DND-41 (cell line): ENCODE results near the gene WDR81.
"Not testable (repeated sequence)": the region's sequence is repeated elsewhere in the genome, so short reads cannot be mapped to it uniquely, and the experiment has no call there.

ENCODE experiments used
- ATAC-seq: fragments of 200-7000 bp; cut with Tn5 transposase; 3 replicates; pipeline ENCODE4 v1.9.1; 2021; ENCODE audit warnings: low read depth; ENCODE audit not compliant: insufficient read depth
- DNase-seq: peaks from one replicate; pipeline ENCODE4 v3.0.0-alpha.2; 2020
- H2AFZ ChIP-seq: 2 replicates; pipeline ENCODE4 v1.6.0; 2012; ENCODE audit warnings: low read depth, low read length
- H3K27ac ChIP-seq: 2 replicates; pipeline ENCODE4 v1.5.1; 2012; ENCODE audit warnings: low read length, inconsistent platforms
- H3K27me3 ChIP-seq: fragments of 200-600 bp; sonication (generic); 2 replicates; pipeline ENCODE4 v1.6.0; 2012; ENCODE audit warnings: low read length, mild to moderate bottlenecking, inconsistent platforms; ENCODE audit not compliant: insufficient read depth, poor library complexity
- H3K36me3 ChIP-seq: 2 replicates; pipeline ENCODE4 v1.5.1; 2012; ENCODE audit warnings: low read length, inconsistent platforms; ENCODE audit not compliant: insufficient read depth
- H3K4me1 ChIP-seq: 2 replicates; pipeline ENCODE4 v1.5.1; 2012; ENCODE audit warnings: mild to moderate bottlenecking, low read length; ENCODE audit not compliant: insufficient read depth
- H3K4me2 ChIP-seq: 2 replicates; pipeline ENCODE4 v1.6.0; 2012; ENCODE audit warnings: mild to moderate bottlenecking, moderate library complexity, low read length, inconsistent platforms; ENCODE audit not compliant: insufficient read depth
- H3K4me3 ChIP-seq, 2 experiments: fragments of 200-600 bp in 1 of 2; shearing (Covaris generic) in 1 of 2; 2 replicates each; pipeline ENCODE4 v1.5.1; 2012 to 2016; ENCODE audit warnings: inconsistent platforms in 2 of 2, low read length in 2 of 2, mild to moderate bottlenecking in 2 of 2, low read depth in 1 of 2, moderate library complexity in 1 of 2
- H3K79me2 ChIP-seq: 2 replicates; pipeline ENCODE4 v1.6.0; 2012; ENCODE audit warnings: low read length, inconsistent platforms; ENCODE audit not compliant: insufficient read depth
- H3K9ac ChIP-seq: 2 replicates; pipeline ENCODE4 v1.6.0; 2012; ENCODE audit warnings: low read depth, mild to moderate bottlenecking, inconsistent platforms, low read length, moderate library complexity
- H3K9me3 ChIP-seq: 2 replicates; pipeline ENCODE4 v1.5.1; 2012; ENCODE audit warnings: low read length, moderate library complexity, mild to moderate bottlenecking, inconsistent platforms; ENCODE audit not compliant: insufficient read depth, severe bottlenecking
- H4K20me1 ChIP-seq: 2 replicates; pipeline ENCODE4 v1.6.0; 2012; ENCODE audit warnings: low read length; ENCODE audit not compliant: insufficient read depth
- EZH2 ChIP-seq: IDR thresholded peaks from 3 replicates; pipeline ENCODE4 v1.6.1; 2012; ENCODE audit warnings: borderline replicate concordance, low read depth, mild to moderate bottlenecking, moderate library complexity, low read length, inconsistent platforms; ENCODE audit not compliant: severe bottlenecking
- TF ChIP-seq, protein P1 (sequence below): IDR thresholded peaks from 2 replicates; pipeline ENCODE4 v1.5.1; 2012; ENCODE audit warnings: borderline replicate concordance, low read length, moderate library complexity, mild to moderate bottlenecking; ENCODE audit not compliant: poor library complexity, severe bottlenecking; ENCODE audit errors: extremely low read depth

WDR81 gene

DNA sequence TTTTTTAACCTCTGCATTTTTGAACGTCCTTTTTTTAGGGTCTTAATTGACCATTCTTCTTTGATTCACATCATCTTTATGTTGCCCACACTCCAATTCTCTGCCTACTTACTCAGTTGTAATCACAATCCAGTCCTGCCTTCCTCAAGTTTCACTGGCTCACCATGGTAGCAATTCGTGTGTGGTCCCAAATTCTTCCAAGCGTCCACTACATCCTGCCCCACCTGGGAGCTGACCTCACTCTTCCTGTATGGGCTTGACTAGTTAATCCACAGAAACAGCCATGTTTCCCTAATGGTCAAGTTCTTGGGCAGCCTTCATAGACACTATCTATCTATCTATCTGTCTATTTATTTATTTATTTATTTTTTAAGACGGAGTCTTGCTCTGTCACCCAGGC lies 21.4 kb upstream of the WDR81 start:
- Histone ChIP-seq H3K36me3 (no peaks in the 10 kb centered on the region), H3K4me3 (no peak overlapping the region), H3K9ac (no peak overlapping the region), H3K4me1 (no peaks in the 10 kb centered on the region), H2AFZ (no peak overlapping the region), H3K79me2 (no peaks in the 10 kb centered on the region), H3K27ac (no peak overlapping the region), H4K20me1 (no peaks in the 10 kb centered on the region), H3K9me3 (no peaks in the 10 kb centered on the region), H3K27me3 (peaks cover 5% of the 10 kb centered on the region), H3K4me2 (no peak overlapping the region)
- ATAC-seq (no peak), DNase-seq (no peak)
- TF ChIP-seq EZH2, result no peak
- TF ChIP-seq, protein P1, sequence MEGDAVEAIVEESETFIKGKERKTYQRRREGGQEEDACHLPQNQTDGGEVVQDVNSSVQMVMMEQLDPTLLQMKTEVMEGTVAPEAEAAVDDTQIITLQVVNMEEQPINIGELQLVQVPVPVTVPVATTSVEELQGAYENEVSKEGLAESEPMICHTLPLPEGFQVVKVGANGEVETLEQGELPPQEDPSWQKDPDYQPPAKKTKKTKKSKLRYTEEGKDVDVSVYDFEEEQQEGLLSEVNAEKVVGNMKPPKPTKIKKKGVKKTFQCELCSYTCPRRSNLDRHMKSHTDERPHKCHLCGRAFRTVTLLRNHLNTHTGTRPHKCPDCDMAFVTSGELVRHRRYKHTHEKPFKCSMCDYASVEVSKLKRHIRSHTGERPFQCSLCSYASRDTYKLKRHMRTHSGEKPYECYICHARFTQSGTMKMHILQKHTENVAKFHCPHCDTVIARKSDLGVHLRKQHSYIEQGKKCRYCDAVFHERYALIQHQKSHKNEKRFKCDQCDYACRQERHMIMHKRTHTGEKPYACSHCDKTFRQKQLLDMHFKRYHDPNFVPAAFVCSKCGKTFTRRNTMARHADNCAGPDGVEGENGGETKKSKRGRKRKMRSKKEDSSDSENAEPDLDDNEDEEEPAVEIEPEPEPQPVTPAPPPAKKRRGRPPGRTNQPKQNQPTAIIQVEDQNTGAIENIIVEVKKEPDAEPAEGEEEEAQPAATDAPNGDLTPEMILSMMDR, result no peak

DNA sequence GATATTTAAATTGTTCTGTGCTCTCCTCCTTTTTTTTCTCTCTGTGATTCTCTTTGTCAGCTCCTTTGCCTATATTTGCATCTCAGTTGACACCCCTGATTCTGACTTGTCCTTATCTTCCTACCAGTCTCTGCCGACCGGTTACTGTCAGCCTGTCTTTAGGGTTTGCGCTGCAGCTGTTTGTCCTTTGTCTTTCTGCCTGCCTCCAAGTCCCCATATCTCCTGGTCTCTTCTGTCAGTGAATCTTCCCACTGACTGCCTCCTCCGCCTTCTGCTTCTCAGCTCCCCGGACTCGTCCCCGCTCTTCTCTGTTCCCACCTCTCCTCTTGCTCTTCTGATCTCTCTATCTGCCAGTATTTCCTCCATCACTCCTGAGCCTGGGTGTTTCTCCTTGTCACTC lies 19.5 kb upstream of the WDR81 start:
- H3K4me2 ChIP-seq, result no peak overlapping the region
- ATAC-seq, result no peak
- no peak overlapping the region for H3K4me3 ChIP-seq

DNA sequence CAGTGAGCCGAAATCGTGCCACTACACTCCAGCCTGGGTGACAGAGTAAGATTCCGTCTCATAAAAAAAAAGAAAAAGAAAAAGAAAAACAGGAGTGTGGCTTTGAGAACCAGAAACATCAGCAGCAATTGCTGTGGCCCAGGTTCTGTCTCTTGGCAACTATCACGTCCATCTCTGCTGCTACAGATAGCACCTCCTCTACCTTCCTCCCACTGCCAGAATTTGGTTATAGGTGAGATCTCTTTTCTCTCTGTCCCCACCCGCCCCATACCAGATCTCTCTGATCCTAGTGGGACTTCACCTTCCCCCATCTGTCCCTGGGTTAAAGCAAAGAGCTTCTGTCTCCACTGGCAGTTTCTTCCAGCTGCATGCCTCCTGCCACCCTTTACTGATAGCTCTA lies 17.4 kb upstream of the WDR81 start:
- H3K4me1 ChIP-seq, result no peaks in the 10 kb centered on the region
- no peak overlapping the region for H3K4me2 ChIP-seq
- H3K27me3 ChIP-seq, result peaks cover 5% of the 10 kb centered on the region
- H3K36me3 ChIP-seq, result no peaks in the 10 kb centered on the region
- DNase-seq, result no peak
- no peaks in the 10 kb centered on the region for H3K79me2 ChIP-seq
- TF ChIP-seq EZH2, result no peak
- TF ChIP-seq, protein P1, result no peak
- no peak overlapping the region for H3K4me3 ChIP-seq
- H3K27ac ChIP-seq, result no peak overlapping the region
- no peak overlapping the region for H2AFZ ChIP-seq
- H3K9me3 ChIP-seq, result no peaks in the 10 kb centered on the region
- no peaks in the 10 kb centered on the region for H4K20me1 ChIP-seq
- no peak overlapping the region for H3K9ac ChIP-seq
- no peak for ATAC-seq

More for the DNA sequence above, 19.5 kb upstream of the WDR81 start:
- no peaks in the 10 kb centered on the region for H4K20me1 ChIP-seq
- H3K4me1 ChIP-seq, result no peaks in the 10 kb centered on the region
- no peaks in the 10 kb centered on the region for H3K79me2 ChIP-seq
- no peaks in the 10 kb centered on the region for H3K9me3 ChIP-seq
- H3K9ac ChIP-seq, result no peak overlapping the region
- no peak for DNase-seq
- no peaks in the 10 kb centered on the region for H3K36me3 ChIP-seq
- H3K27ac ChIP-seq, result no peak overlapping the region
- peaks cover 5% of the 10 kb centered on the region for H3K27me3 ChIP-seq
- TF ChIP-seq EZH2, result no peak
- TF ChIP-seq, protein P1, result no peak
- no peak overlapping the region for H2AFZ ChIP-seq

DNA sequence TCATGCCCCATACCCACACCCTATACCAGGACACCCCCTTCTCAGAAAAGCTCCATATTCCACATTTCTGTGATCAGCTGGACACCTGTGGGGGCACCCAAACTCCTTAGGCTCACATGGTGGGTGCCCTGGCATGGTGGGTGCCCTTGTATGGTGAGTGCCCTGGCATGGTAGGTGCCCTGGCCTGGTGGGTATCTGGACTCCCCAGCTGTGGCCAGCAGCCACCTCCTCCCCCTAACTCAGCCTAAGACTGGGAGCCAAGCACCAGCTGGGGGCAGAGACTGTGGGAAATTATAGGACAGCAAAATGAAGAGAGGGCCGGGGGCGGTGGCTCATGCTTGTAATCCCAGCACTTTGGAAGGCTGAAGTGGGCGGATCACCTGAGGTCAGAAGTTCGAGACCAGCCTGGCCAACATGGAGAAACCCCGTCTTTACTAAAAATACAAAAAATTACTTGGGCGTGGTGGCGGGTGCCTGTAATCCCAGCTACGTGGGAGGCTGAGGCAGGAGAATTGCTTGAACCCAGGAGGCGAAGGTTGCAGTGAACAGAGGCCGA lies 15.6 kb upstream of the WDR81 start:
- H3K4me2 ChIP-seq, H3K4me1 ChIP-seq, H3K79me2 ChIP-seq, ATAC-seq, H3K36me3 ChIP-seq, H3K4me3 ChIP-seq, H3K27ac ChIP-seq, H3K9ac ChIP-seq, H4K20me1 ChIP-seq, DNase-seq, H2AFZ ChIP-seq, H3K27me3 ChIP-seq, H3K9me3 ChIP-seq: not testable (repeated sequence)
